ENCODE data around the gene ZPBP2.
"Not testable (repeated sequence)": the region's sequence is repeated elsewhere in the genome, so short reads cannot be mapped to it uniquely, and the experiment has no call there.

ZPBP2 gene

DNA sequence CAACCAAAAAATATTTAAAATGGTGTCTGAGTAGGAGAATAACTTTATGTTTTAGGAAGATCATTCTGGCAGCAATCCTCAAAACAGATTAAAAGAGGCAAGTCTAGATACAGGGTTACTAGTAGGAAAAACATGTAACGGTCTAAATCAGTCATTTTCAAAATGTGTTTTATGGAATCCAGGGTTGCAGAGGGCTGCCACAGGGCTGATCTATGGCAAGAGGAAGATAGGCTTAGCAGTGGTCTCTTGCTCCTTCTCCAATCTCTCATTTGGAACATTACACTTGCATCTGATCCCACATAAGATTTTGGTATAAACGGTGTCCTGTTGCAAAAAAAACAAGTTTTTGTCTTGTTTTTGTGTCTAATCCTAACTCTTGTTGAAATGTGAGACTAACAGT is 13.1 kb upstream of the ZPBP2 start:
- Histone ChIP-seq H3K9me3 (ENCODE audit: control insufficient read depth in 2 of 2, low read length in 2 of 2) (no peaks in the 10 kb centered on the region), H3K27ac (ENCODE audit: low read depth in 2 of 2, low read length in 2 of 2) (no peak overlapping the region), H3K36me3 (ENCODE audit: control insufficient read depth in 2 of 2, insufficient read depth in 2 of 2, low read length in 2 of 2) (no peaks in the 10 kb centered on the region), H3K9ac (ENCODE audit: low read depth in 1 of 2, low read length in 2 of 2) (no peak overlapping the region), H3K4me1 (ENCODE audit: control insufficient read depth in 2 of 2, insufficient read depth in 2 of 2, low read length in 2 of 2) (no peaks in the 10 kb centered on the region), H3K4me3 (ENCODE audit: low read length in 2 of 2) (no peak overlapping the region), H3K27me3 (ENCODE audit: control insufficient read depth in 2 of 2, insufficient read depth in 2 of 2, low read length in 2 of 2) (peaks cover 0 to 2% of the 10 kb centered on the region in 2 donors)

DNA sequence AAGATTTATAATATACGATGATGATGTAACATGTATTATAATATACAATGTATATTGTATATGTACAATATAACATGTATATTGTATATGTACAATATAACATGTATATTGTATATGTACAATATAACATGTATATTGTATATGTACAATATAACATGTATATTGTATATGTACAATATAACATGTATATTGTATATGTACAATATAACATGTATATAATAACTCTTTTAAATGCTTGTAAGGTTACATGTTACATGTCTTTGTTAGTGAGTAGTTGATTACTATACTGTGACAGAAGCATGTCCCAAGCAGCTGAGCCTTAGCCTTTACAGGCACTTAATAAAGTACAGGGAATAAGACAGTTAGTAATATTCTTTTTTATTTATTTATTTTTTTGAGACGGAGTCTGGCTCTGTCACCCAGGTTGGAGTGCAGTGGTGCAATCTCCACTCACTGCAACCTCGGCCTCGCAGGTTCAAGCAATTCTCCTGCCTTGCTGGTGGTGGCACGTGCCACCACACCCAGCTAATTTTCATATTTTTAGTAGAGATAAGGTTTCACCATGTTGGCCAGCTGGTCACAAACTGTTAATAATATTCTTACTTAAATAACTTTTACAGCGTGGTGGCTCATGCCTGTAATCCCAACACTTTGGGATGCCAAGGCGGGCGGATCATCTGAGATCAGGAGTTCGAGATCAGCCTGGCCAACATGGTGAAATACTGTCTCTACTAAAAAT is 11.9 kb upstream of the ZPBP2 start:
- not testable (repeated sequence) for H3K9ac ChIP-seq (ENCODE audit: low read depth in 1 of 2, low read length in 2 of 2); H3K27ac ChIP-seq (ENCODE audit: low read depth in 2 of 2, low read length in 2 of 2); H3K27me3 ChIP-seq (ENCODE audit: control insufficient read depth in 2 of 2, insufficient read depth in 2 of 2, low read length in 2 of 2); H3K4me1 ChIP-seq (ENCODE audit: control insufficient read depth in 2 of 2, insufficient read depth in 2 of 2, low read length in 2 of 2); H3K36me3 ChIP-seq (ENCODE audit: control insufficient read depth in 2 of 2, insufficient read depth in 2 of 2, low read length in 2 of 2); H3K4me3 ChIP-seq (ENCODE audit: low read length in 2 of 2); H3K9me3 ChIP-seq (ENCODE audit: control insufficient read depth in 2 of 2, low read length in 2 of 2)

DNA sequence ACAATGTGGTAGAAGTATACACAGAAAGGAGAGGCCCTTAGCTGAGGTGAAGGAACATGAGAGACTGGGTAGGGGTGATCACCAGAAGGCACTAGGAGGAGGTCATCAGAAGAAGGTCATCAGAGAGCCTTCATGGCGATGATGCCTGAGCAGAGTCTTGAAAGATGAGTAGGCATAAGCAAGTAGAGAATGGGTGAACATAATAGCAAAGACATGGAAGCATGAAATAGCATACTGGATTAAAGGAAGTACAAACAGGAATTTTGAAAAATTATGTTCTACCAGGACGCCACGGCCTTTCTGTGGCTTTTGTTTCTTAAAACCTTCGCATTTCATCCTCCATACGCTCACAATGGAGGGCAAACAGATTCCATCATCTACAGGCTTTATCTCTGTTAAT is 6.8 kb upstream of the ZPBP2 start:
- H3K9ac ChIP-seq (ENCODE audit: low read depth in 1 of 2, low read length in 2 of 2), result peak overlapping the region in 1 of 2 donors; percentile 7
- H3K9me3 ChIP-seq (ENCODE audit: control insufficient read depth in 2 of 2, low read length in 2 of 2), result no peaks in the 10 kb centered on the region
- peak overlapping the region in 1 of 2 donors; percentile 48 for H3K4me3 ChIP-seq (ENCODE audit: low read length in 2 of 2)
- H3K36me3 ChIP-seq (ENCODE audit: control insufficient read depth in 2 of 2, insufficient read depth in 2 of 2, low read length in 2 of 2), result no peaks in the 10 kb centered on the region
- peak overlapping the region in 1 of 2 donors; percentile 17 for H3K27ac ChIP-seq (ENCODE audit: low read depth in 2 of 2, low read length in 2 of 2)
- peaks cover 5 to 6% of the 10 kb centered on the region in 2 donors for H3K4me1 ChIP-seq (ENCODE audit: control insufficient read depth in 2 of 2, insufficient read depth in 2 of 2, low read length in 2 of 2)
- H3K27me3 ChIP-seq (ENCODE audit: control insufficient read depth in 2 of 2, insufficient read depth in 2 of 2, low read length in 2 of 2), result peaks cover 11 to 15% of the 10 kb centered on the region in 2 donors

DNA sequence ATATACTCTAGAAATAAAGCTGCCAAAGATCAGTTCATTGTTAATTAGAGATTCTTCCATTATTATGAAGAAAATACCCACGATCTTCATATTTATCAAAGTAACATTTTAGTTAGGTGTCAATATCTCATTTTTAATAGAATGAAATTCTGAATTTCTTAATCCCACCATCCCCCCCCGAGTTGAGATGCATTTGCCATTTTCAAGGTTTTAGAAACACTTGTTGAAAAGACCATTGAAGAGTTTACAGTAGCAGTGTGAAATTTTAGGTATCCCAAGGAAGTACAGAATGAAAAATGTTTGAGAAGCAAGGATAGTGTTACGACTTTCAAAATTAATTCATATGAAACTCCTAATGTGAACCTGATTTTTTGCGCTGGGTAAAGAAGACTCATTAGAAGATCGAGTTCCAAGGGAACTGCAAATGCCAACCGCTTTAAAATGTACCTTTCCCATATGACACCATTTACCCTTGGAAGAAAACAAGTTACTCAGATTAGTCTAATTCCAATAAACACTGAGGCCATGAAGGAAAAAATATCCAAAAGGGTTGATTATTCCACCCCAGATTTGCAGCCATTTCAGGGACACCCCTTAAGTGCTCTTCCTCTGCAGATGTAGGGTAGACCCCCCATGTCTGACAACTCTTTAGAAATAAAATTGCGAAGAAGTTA is 4.6 kb upstream of the ZPBP2 start:
- H3K36me3 ChIP-seq (ENCODE audit: control insufficient read depth in 2 of 2, insufficient read depth in 2 of 2, low read length in 2 of 2), result no peaks in the 10 kb centered on the region
- H3K27me3 ChIP-seq (ENCODE audit: control insufficient read depth in 2 of 2, insufficient read depth in 2 of 2, low read length in 2 of 2), result peaks cover 11 to 17% of the 10 kb centered on the region in 2 donors
- peaks cover 0 to 2% of the 10 kb centered on the region in 2 donors for H3K9me3 ChIP-seq (ENCODE audit: control insufficient read depth in 2 of 2, low read length in 2 of 2)
- H3K9ac ChIP-seq (ENCODE audit: low read depth in 1 of 2, low read length in 2 of 2), result peak overlapping the region; percentile 42 to 72
- H3K4me1 ChIP-seq (ENCODE audit: control insufficient read depth in 2 of 2, insufficient read depth in 2 of 2, low read length in 2 of 2), result peaks cover 5 to 6% of the 10 kb centered on the region in 2 donors
- H3K4me3 ChIP-seq (ENCODE audit: low read length in 2 of 2), result peak overlapping the region; percentile 37 to 74
- peak overlapping the region; percentile 35 to 59 for H3K27ac ChIP-seq (ENCODE audit: low read depth in 2 of 2, low read length in 2 of 2)

DNA sequence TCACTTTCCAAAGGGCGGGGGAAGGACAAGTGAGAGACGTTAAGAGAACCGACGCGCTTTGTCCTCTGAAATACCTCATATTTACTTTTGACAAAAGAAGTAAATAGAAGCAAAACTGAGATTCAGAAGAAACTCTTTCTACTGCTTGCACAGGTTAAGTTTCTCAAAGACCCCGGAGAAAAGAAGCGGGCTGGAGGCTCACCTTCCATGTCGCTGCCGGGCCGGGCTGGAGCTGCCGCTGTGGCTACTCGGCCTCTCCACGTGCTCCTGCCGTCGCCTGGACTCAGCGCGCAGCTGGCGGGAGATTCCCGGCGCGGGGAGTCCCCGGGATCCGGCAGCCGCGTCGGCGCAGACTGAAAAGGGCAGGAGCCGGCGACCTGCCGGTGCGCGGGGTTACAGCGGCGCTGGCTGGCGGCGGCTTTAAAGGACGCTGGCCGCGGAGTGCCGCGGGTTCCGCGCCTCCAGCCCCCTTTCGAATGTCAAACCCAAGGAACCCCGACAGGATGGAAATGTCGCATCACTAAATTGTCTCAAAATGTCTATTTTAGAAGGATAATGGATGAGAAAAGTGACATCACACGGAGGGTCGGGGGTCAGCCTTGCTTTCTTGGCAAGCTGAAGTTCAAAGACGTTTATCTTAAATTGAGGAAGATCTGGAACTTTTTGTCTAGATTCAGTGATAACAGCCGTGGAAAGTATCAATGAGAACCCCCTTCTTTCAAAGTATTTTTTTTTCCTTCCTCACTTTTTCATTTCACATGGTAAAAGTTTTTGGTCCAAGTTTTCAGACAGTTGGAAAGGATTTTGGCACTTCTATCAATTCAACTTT is 3.9 kb upstream of the ZPBP2 start, which contains the start of gene IKZF3:
IKZF3 (minus strand) TSS at position 395 of the 829 bp plus-strand sequence; CDS start at position 209, 186 bp downstream.
- peak within 1 kb of the TSS; percentile 40 to 74 for H3K4me3 ChIP-seq (ENCODE audit: low read length in 2 of 2)
- peaks cover 0 to 2% of the 10 kb centered on the region in 2 donors for H3K9me3 ChIP-seq (ENCODE audit: control insufficient read depth in 2 of 2, low read length in 2 of 2)
- peak within 1 kb of the TSS; percentile 42 to 72 for H3K9ac ChIP-seq (ENCODE audit: low read depth in 1 of 2, low read length in 2 of 2)
- H3K27ac ChIP-seq (ENCODE audit: low read depth in 2 of 2, low read length in 2 of 2), result peak within 1 kb of the TSS; percentile 40 to 59
- H3K4me1 ChIP-seq (ENCODE audit: control insufficient read depth in 2 of 2, insufficient read depth in 2 of 2, low read length in 2 of 2), result peaks cover 5 to 6% of the 10 kb centered on the region in 2 donors
- H3K27me3 ChIP-seq (ENCODE audit: control insufficient read depth in 2 of 2, insufficient read depth in 2 of 2, low read length in 2 of 2), result peaks cover 11 to 17% of the 10 kb centered on the region in 2 donors
- H3K36me3 ChIP-seq (ENCODE audit: control insufficient read depth in 2 of 2, insufficient read depth in 2 of 2, low read length in 2 of 2), result no peaks in the 10 kb centered on the region

DNA sequence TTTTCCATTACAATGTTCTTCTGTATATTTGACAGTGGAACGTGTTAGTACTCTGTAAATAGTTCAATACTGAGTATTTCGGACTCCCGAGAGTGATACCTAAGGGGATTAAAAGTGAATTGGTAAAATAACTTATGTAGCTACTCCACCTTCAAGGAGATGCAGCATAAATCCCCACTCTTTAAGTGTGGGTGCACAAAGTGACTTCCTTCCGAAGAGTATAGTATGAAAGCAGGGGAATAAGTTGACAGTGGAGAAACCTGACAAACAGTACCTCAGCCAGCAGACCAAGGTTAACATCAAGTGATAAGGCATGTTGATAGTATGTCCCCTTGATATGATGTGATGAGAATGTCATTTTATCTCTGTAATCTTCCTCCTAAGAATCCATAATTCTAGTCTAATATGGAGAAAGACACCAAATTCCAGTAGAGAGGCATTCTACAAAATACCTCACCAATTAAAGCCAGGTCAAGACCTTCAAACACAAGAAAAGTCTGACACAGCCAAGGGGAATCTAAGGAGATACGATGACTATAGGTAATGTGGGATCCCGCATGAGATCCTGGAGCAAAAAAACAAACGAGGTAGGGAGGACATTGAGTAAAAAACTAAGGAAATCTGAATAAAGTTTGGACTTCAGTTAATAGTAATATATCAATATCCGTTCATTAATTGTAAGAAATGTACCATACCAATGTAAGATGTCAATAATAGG is 1.8 kb upstream of the ZPBP2 start:
- Histone ChIP-seq H3K27ac (ENCODE audit: low read depth in 2 of 2, low read length in 2 of 2) (peak overlapping the region in 1 of 2 donors; percentile 63), H3K9me3 (ENCODE audit: control insufficient read depth in 2 of 2, low read length in 2 of 2) (peaks cover 0 to 2% of the 10 kb centered on the region in 2 donors), H3K4me3 (ENCODE audit: low read length in 2 of 2) (no peak overlapping the region), H3K9ac (ENCODE audit: low read depth in 1 of 2, low read length in 2 of 2) (no peak overlapping the region), H3K27me3 (ENCODE audit: control insufficient read depth in 2 of 2, insufficient read depth in 2 of 2, low read length in 2 of 2) (peaks cover 11 to 17% of the 10 kb centered on the region in 2 donors), H3K36me3 (ENCODE audit: control insufficient read depth in 2 of 2, insufficient read depth in 2 of 2, low read length in 2 of 2) (no peaks in the 10 kb centered on the region), H3K4me1 (ENCODE audit: control insufficient read depth in 2 of 2, insufficient read depth in 2 of 2, low read length in 2 of 2) (peaks cover 5 to 6% of the 10 kb centered on the region in 2 donors)

DNA sequence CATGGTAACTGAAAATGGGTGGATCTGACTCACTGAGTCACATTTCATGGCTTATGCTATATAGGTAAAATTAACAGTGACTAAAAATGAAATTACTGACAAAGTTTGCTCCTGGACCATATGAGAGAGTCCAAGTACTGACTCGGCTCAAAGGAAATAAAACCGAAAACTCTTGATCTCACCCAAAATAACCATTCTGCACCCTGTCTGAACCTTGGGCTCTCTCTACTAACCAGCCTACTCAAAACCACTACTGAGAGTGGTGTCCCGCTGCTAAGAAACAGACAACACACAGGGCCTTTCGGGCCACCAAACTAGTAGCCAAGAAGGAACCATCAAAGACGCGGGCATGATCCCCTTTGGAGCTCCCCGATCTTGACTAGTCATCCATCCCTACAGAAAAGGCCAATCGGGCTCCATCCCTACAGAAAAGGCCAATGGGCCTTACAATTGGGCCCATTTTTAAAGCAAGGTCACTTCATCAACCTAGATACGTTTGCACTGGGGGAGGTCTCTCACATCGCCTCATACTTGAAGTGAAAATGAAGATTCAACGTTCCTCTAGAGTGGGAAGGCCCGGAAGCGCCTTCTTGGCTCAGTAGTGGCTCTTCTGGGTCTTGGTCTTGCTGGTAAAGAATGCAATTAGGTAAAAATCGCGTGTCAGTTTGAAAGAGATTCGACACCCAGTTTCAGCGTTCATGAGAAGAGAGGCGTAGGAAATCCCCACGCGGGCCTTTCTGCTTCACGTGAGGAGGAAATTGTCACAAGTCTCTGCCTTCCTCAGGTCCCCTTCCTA is 720 bp upstream of the ZPBP2 start:
- Histone ChIP-seq H3K36me3 (ENCODE audit: control insufficient read depth in 2 of 2, insufficient read depth in 2 of 2, low read length in 2 of 2) (no peaks in the 10 kb centered on the region), H3K4me1 (ENCODE audit: control insufficient read depth in 2 of 2, insufficient read depth in 2 of 2, low read length in 2 of 2) (peaks cover 5 to 6% of the 10 kb centered on the region in 2 donors), H3K9ac (ENCODE audit: low read depth in 1 of 2, low read length in 2 of 2) (peak overlapping the region in 1 of 2 donors; percentile 52), H3K4me3 (ENCODE audit: low read length in 2 of 2) (peak overlapping the region in 1 of 2 donors; percentile 59), H3K27ac (ENCODE audit: low read depth in 2 of 2, low read length in 2 of 2) (peak overlapping the region; percentile 20 to 70), H3K27me3 (ENCODE audit: control insufficient read depth in 2 of 2, insufficient read depth in 2 of 2, low read length in 2 of 2) (peaks cover 11 to 17% of the 10 kb centered on the region in 2 donors), H3K9me3 (ENCODE audit: control insufficient read depth in 2 of 2, low read length in 2 of 2) (peaks cover 0 to 2% of the 10 kb centered on the region in 2 donors)

DNA sequence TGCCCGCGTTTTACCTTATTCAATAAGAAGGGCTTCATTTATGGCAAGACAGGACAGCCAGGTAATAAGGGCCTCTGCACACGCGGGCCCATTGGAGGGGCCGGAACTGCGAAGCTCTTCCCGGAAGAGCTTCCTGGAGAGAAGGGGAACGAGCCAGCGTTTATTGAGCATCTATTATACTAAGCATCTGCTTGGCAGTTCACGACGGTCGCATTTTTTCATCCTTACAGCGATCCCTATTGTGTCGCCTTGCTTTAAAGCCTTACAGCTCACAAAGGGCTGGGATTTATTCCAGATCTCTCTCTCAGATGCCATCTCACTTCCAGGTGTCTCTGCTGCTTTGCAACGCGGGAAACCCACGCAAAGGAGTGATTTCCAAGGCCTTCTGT is 546 bp downstream of the ZPBP2 start:
- Histone ChIP-seq H3K9ac (ENCODE audit: low read depth in 1 of 2, low read length in 2 of 2) (no peak overlapping the region), H3K4me3 (ENCODE audit: low read length in 2 of 2) (no peak overlapping the region), H3K36me3 (ENCODE audit: control insufficient read depth in 2 of 2, insufficient read depth in 2 of 2, low read length in 2 of 2) (no peaks in the 10 kb centered on the region), H3K4me1 (ENCODE audit: control insufficient read depth in 2 of 2, insufficient read depth in 2 of 2, low read length in 2 of 2) (peaks cover 5% of the 10 kb centered on the region in 2 donors), H3K27me3 (ENCODE audit: control insufficient read depth in 2 of 2, insufficient read depth in 2 of 2, low read length in 2 of 2) (peaks cover 7 to 12% of the 10 kb centered on the region in 2 donors), H3K9me3 (ENCODE audit: control insufficient read depth in 2 of 2, low read length in 2 of 2) (peaks cover 0 to 2% of the 10 kb centered on the region in 2 donors), H3K27ac (ENCODE audit: low read depth in 2 of 2, low read length in 2 of 2) (no peak overlapping the region)

DNA sequence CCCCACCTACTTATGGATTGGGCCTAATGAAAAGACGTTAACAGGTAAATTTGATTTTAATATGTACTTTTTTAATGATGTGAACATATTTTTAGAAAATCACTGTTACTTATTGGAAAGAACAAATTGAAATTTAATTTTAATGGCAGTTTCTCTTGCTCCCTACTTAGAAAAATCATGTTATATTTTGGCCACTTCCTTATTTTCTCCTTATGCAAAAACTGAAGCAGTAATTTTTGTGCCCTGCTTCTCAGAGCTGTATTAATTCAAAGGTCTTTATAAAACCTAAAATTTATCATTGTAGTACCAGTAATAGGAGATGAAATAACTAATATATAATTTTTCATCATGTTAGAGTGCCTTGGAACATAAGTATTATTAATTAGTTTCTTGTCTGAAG is 2.8 kb downstream of the ZPBP2 start:
- H3K27me3 ChIP-seq (ENCODE audit: control insufficient read depth in 2 of 2, insufficient read depth in 2 of 2, low read length in 2 of 2), result peaks cover 0 to 5% of the 10 kb centered on the region in 2 donors
- no peak overlapping the region for H3K9ac ChIP-seq (ENCODE audit: low read depth in 1 of 2, low read length in 2 of 2)
- H3K4me1 ChIP-seq (ENCODE audit: control insufficient read depth in 2 of 2, insufficient read depth in 2 of 2, low read length in 2 of 2), result no peaks in the 10 kb centered on the region
- peaks cover 0 to 2% of the 10 kb centered on the region in 2 donors for H3K9me3 ChIP-seq (ENCODE audit: control insufficient read depth in 2 of 2, low read length in 2 of 2)
- no peak overlapping the region for H3K27ac ChIP-seq (ENCODE audit: low read depth in 2 of 2, low read length in 2 of 2)
- no peaks in the 10 kb centered on the region for H3K36me3 ChIP-seq (ENCODE audit: control insufficient read depth in 2 of 2, insufficient read depth in 2 of 2, low read length in 2 of 2)
- no peak overlapping the region for H3K4me3 ChIP-seq (ENCODE audit: low read length in 2 of 2)
